ENCODE measurements around the gene NANOS2.

Gene NANOS2

GRCh38 chr19:45913874-45914830, at the start of gene NANOS2:
Gene NANOS2 (minus strand): TSS chr19:45914778. CDS start chr19:45914693, 85 bp downstream.
- Mint-ChIP-seq H3K27ac (no peak within 1 kb of the TSS), H3K36me3 (ENCODE audit: low read depth) (no peaks in the 10 kb centered on the region), H3K9me3 (no peaks in the 10 kb centered on the region), H3K27me3 (ENCODE audit: low read depth) (peaks cover 26% of the 10 kb centered on the region), H3K4me1 (no peaks in the 10 kb centered on the region), H3K4me3 (no peak within 1 kb of the TSS)
- no peak for TF ChIP-seq CTCF (IDR thresholded peaks at IDR 0.05; ENCODE audit: unreplicated experiment in 3 of 3)

DNA sequence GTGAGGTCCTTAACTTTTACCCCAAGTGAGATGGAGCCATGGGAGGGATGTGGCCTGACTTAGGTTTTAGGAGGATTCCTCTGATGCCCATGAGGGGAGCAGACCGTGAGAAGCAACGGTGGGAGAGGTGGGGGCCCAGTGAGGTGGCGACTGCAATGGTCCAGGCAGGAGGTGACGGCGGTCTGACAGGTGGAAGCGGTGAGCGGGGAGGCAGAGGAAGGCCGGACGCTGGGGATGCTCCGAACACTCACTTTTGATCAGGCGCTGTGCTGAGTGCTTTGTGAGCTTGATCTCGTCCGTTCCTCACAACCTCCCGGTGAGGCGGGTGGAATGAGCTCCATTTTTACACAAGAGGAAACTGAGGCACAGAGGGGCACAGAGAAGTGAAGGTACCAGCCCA, 47.4 kb upstream of the NANOS2 start:
- Mint-ChIP-seq H3K4me1 (no peaks in the 10 kb centered on the region), H3K27me3 (ENCODE audit: low read depth) (peaks cover 69% of the 10 kb centered on the region), H3K9me3 (no peaks in the 10 kb centered on the region), H3K4me3 (no peak overlapping the region), H3K36me3 (ENCODE audit: low read depth) (no peaks in the 10 kb centered on the region), H3K27ac (no peak overlapping the region)
- TF ChIP-seq CTCF (IDR thresholded peaks at IDR 0.05; ENCODE audit: unreplicated experiment in 3 of 3), result no peak

- H3K4me1 Mint-ChIP-seq, result no peaks in the 10 kb centered on the region
- H3K27ac Mint-ChIP-seq, result no peak overlapping the region
- no peak for TF ChIP-seq CTCF (IDR thresholded peaks at IDR 0.05; ENCODE audit: unreplicated experiment in 3 of 3)
- H3K4me3 Mint-ChIP-seq, result no peak overlapping the region
- H3K9me3 Mint-ChIP-seq, result no peaks in the 10 kb centered on the region
- no peaks in the 10 kb centered on the region for H3K36me3 Mint-ChIP-seq (ENCODE audit: low read depth)
- H3K27me3 Mint-ChIP-seq (ENCODE audit: low read depth), result peaks cover 63% of the 10 kb centered on the region
Observed at GRCh38 chr19:45960595-45961235, 46.1 kb upstream of the NANOS2 start.

- Mint-ChIP-seq H3K4me1 (no peaks in the 10 kb centered on the region), H3K4me3 (no peak overlapping the region), H3K27me3 (ENCODE audit: low read depth) (peaks cover 58% of the 10 kb centered on the region), H3K9me3 (no peaks in the 10 kb centered on the region), H3K27ac (no peak overlapping the region), H3K36me3 (ENCODE audit: low read depth) (no peaks in the 10 kb centered on the region)
- no peak for TF ChIP-seq CTCF (IDR thresholded peaks at IDR 0.05; ENCODE audit: unreplicated experiment in 3 of 3)
Observed at GRCh38 chr19:45959517-45960025, 45.0 kb upstream of the NANOS2 start.

DNA sequence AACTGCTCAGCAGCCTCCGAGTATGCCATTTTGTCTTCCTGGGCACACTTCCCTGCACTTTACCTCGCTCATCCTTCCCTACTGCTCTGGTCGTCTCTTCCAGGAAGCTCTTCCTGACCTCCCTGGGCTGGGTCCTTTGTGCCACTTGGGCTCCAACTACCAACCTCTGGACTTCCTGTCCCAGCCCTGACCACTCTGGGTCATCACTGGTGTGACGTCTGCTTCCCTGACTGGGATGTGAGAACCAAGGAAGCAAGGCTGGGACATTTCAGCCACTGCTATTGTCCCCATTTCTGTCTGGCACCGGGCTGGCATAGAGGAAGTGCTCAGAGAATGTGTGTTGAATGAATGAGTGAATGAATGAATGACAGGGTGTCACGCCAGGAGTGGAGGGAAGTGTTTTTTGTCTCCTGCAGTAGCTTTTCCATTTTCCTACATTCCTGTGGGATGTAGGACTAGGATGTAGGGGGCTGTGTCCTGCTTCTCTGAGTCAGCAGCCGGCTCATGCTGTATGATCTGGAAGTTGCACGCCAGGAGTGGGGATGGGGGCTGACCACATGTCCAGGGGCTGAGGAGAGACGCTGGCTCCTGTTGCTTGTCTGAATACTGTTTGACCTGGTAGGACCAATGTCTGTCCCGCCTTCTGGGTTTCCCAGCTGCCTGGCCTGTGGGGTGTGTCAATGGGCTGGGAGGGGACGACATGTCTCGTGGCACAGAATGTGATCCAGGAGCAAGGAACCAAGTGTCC, 44.4 kb upstream of the NANOS2 start:
- no peaks in the 10 kb centered on the region for H3K36me3 Mint-ChIP-seq (ENCODE audit: low read depth)
- no peaks in the 10 kb centered on the region for H3K9me3 Mint-ChIP-seq
- no peak for TF ChIP-seq CTCF (IDR thresholded peaks at IDR 0.05; ENCODE audit: unreplicated experiment in 3 of 3)
- no peaks in the 10 kb centered on the region for H3K4me1 Mint-ChIP-seq
- H3K27me3 Mint-ChIP-seq (ENCODE audit: low read depth), result peaks cover 60% of the 10 kb centered on the region
- H3K4me3 Mint-ChIP-seq, result no peak overlapping the region
- H3K27ac Mint-ChIP-seq, result no peak overlapping the region
